ENCODE data around the gene BCAR1. TPM values are rescaled to one million over a fixed set of nuclear protein-coding genes. Genes with fewer than 3 reads are reported as not detected.
A peak's percentile ranks its signal among the peaks of the same experiment; 100 is the strongest.

Gene BCAR1
- total RNA-seq, 3 donors from 2014 or later (not counting 1 experiment from before 2014, with no cell fraction given), result not detected

- no peak for TF ChIP-seq CTCF (IDR thresholded peaks at IDR 0.05)
- WGBS (ENCODE audit: insufficient coverage), result 5% methylated on average over 74 of the region's 74 CpGs
- peaks cover 31% of the 10 kb centered on the region for H3K27me3 ChIP-seq (ENCODE audit: control insufficient read depth, insufficient read depth, low read length)
- peak in 1 of 3 donors; percentile 22 for ATAC-seq
- peaks cover 51 to 57% of the 10 kb centered on the region in 2 donors for H3K27me3 Mint-ChIP-seq (ENCODE audit: low read depth in 2 of 2)
- H3K36me3 ChIP-seq (ENCODE audit: control insufficient read depth, insufficient read depth, low read length), result no peaks in the 10 kb centered on the region
- H3K4me3 ChIP-seq (ENCODE audit: low read length), result peak overlapping the region; percentile 22
- H3K4me1 ChIP-seq (ENCODE audit: control insufficient read depth, insufficient read depth, low read length), result peaks cover 13% of the 10 kb centered on the region
- no peak overlapping the region for H3K27ac ChIP-seq (ENCODE audit: low read length)
- no peak overlapping the region for H3K27ac Mint-ChIP-seq
- H3K36me3 Mint-ChIP-seq, result no peaks in the 10 kb centered on the region
- DNase-seq, result no peak
- peaks cover 0 to 13% of the 10 kb centered on the region in 2 donors for H3K4me1 Mint-ChIP-seq
- no peaks in the 10 kb centered on the region for H3K9me3 ChIP-seq (ENCODE audit: control insufficient read depth, insufficient read depth, low read length)
- intact Hi-C loops (cut with micrococcal nuclease), result no loop called here
- no peaks in the 10 kb centered on the region for H3K9me3 Mint-ChIP-seq
- peak overlapping the region; percentile 68 for H3K4me3 Mint-ChIP-seq
These were observed 13.8 kb upstream of the BCAR1 start for GRCh38 chr16:75264999-75265910.

GRCh38 chr16:75264457-75264998 lies 13.1 kb upstream of the BCAR1 start:
- Histone ChIP-seq H3K9me3 (ENCODE audit: control insufficient read depth, insufficient read depth, low read length) (no peaks in the 10 kb centered on the region), H3K4me1 (ENCODE audit: control insufficient read depth, insufficient read depth, low read length) (peaks cover 13% of the 10 kb centered on the region), H3K27me3 (ENCODE audit: control insufficient read depth, insufficient read depth, low read length) (peaks cover 31% of the 10 kb centered on the region), H3K36me3 (ENCODE audit: control insufficient read depth, insufficient read depth, low read length) (no peaks in the 10 kb centered on the region), H3K4me3 (ENCODE audit: low read length) (no peak overlapping the region), H3K27ac (ENCODE audit: low read length) (no peak overlapping the region)
- Mint-ChIP-seq H3K4me1 (peaks cover 0 to 13% of the 10 kb centered on the region in 2 donors), H3K27me3 (ENCODE audit: low read depth in 2 of 2) (peaks cover 48 to 54% of the 10 kb centered on the region in 2 donors), H3K36me3 (no peaks in the 10 kb centered on the region), H3K4me3 (peak overlapping the region; percentile 68), H3K9me3 (no peaks in the 10 kb centered on the region), H3K27ac (no peak overlapping the region)
- ATAC-seq, result no peak
- DNase-seq, result no peak
- intact Hi-C loops (cut with micrococcal nuclease), result no loop called here
- TF ChIP-seq CTCF (IDR thresholded peaks at IDR 0.05), result no peak
- whole genome bisulfite sequencing (ENCODE audit: insufficient coverage), result 76% methylated on average over 14 of the region's 14 CpGs

GRCh38 chr16:75263963-75264445 lies 12.6 kb upstream of the BCAR1 start:
- Mint-ChIP-seq H3K27me3 (ENCODE audit: low read depth in 2 of 2) (peaks cover 45 to 52% of the 10 kb centered on the region in 2 donors), H3K27ac (no peak overlapping the region), H3K4me3 (peak overlapping the region; percentile 68), H3K4me1 (peaks cover 0 to 13% of the 10 kb centered on the region in 2 donors), H3K36me3 (no peaks in the 10 kb centered on the region), H3K9me3 (no peaks in the 10 kb centered on the region)
- no peak overlapping the region for H3K4me3 ChIP-seq (ENCODE audit: low read length)
- no peaks in the 10 kb centered on the region for H3K9me3 ChIP-seq (ENCODE audit: control insufficient read depth, insufficient read depth, low read length)
- WGBS (ENCODE audit: insufficient coverage), result 89% methylated on average over 7 of the region's 8 CpGs
- no peak for ATAC-seq
- intact Hi-C loops (cut with micrococcal nuclease), result no loop called here
- peaks cover 34% of the 10 kb centered on the region for H3K27me3 ChIP-seq (ENCODE audit: control insufficient read depth, insufficient read depth, low read length)
- no peak overlapping the region for H3K27ac ChIP-seq (ENCODE audit: low read length)
- H3K36me3 ChIP-seq (ENCODE audit: control insufficient read depth, insufficient read depth, low read length), result no peaks in the 10 kb centered on the region
- no peak for TF ChIP-seq CTCF (IDR thresholded peaks at IDR 0.05)
- H3K4me1 ChIP-seq (ENCODE audit: control insufficient read depth, insufficient read depth, low read length), result peaks cover 13% of the 10 kb centered on the region
- no peak for DNase-seq

Data from natural killer cell (primary cell).